ENCODE measurements around the gene FBN2.

The FBN2 gene

DNA sequence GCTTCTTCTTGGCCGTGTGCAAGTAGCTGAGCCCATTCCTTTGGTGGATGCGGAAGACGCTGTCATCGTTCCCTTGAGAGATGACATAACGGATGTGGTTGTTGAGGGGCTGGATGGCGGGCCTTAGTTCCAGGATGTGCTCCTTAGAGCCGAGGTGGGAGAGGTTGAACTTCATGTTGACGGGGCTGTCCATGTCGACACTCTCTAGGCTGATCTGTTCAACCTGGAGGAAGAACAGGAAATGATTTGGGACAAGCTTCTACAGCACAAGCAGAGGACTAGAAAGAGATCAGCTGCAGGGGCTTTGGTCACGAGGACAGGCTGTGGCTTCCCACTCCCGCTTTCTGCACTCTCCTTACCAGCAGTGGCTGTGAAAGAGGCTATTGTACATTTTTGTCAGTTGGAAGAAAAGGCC lies 278.4 kb downstream of the FBN2 start:
- DNase-seq (no peak), ATAC-seq (ENCODE audit: insufficient read depth, low read depth) (no peak)
- no peaks in the 10 kb centered on the region for H3K4me1 ChIP-seq (ENCODE audit: insufficient read depth, low read length)
- H2AFZ ChIP-seq (ENCODE audit: low read depth, low read length): no peak overlapping the region
- H3K4me3 ChIP-seq (ENCODE audit: low read depth in 1 of 2, low read length in 2 of 2): no peak overlapping the region
- H3K4me2 ChIP-seq (ENCODE audit: insufficient read depth, low read length): no peak overlapping the region
- no peaks in the 10 kb centered on the region for H3K79me2 ChIP-seq (ENCODE audit: insufficient read depth, low read length)
- no peaks in the 10 kb centered on the region for H3K9me3 ChIP-seq (ENCODE audit: insufficient read depth, low read length, severe bottlenecking)
- H3K36me3 ChIP-seq (ENCODE audit: insufficient read depth, low read length): no peaks in the 10 kb centered on the region
- H3K27me3 ChIP-seq (ENCODE audit: insufficient read depth, low read length, poor library complexity): no peaks in the 10 kb centered on the region
- H3K27ac ChIP-seq (ENCODE audit: low read length): no peak overlapping the region
- H4K20me1 ChIP-seq (ENCODE audit: insufficient read depth, low read length): no peaks in the 10 kb centered on the region
- no peak for TF ChIP-seq EZH2 (IDR thresholded peaks at IDR 0.05; ENCODE audit: borderline replicate concordance, low read depth, low read length, severe bottlenecking)
- TF ChIP-seq, protein P1, sequence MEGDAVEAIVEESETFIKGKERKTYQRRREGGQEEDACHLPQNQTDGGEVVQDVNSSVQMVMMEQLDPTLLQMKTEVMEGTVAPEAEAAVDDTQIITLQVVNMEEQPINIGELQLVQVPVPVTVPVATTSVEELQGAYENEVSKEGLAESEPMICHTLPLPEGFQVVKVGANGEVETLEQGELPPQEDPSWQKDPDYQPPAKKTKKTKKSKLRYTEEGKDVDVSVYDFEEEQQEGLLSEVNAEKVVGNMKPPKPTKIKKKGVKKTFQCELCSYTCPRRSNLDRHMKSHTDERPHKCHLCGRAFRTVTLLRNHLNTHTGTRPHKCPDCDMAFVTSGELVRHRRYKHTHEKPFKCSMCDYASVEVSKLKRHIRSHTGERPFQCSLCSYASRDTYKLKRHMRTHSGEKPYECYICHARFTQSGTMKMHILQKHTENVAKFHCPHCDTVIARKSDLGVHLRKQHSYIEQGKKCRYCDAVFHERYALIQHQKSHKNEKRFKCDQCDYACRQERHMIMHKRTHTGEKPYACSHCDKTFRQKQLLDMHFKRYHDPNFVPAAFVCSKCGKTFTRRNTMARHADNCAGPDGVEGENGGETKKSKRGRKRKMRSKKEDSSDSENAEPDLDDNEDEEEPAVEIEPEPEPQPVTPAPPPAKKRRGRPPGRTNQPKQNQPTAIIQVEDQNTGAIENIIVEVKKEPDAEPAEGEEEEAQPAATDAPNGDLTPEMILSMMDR (IDR thresholded peaks at IDR 0.05; ENCODE audit: borderline replicate concordance, extremely low read depth, low read length, poor library complexity, severe bottlenecking): no peak
- H3K9ac ChIP-seq (ENCODE audit: low read depth, low read length): no peak overlapping the region

DNA sequence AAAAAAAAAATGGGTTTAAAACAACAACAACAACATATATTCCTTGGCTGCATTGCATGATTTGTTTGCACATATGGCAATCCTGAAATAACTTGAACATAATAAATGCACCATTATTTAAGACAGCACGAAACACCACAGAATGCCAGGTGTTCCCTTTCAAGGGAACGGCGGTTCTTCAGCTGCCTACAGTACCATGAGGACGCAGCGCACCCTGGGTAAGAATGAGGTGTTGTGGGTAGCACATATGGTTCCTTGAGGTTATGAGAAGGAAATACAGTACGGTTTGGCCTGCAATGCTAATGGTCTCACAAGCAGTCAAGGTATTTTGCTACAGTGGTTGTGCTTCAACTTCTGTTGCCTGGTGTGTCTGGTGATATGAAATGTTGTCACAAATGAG lies 279.7 kb downstream of the FBN2 start:
- ATAC-seq (ENCODE audit: insufficient read depth, low read depth) (no peak; the same call in 2 of the 3 replicates), DNase-seq (no peak)
- H3K27me3 ChIP-seq (ENCODE audit: insufficient read depth, low read length, poor library complexity): no peaks in the 10 kb centered on the region
- TF ChIP-seq, protein P1 (IDR thresholded peaks at IDR 0.05; ENCODE audit: borderline replicate concordance, extremely low read depth, low read length, poor library complexity, severe bottlenecking): no peak
- TF ChIP-seq EZH2 (IDR thresholded peaks at IDR 0.05; ENCODE audit: borderline replicate concordance, low read depth, low read length, severe bottlenecking): no peak
- no peaks in the 10 kb centered on the region for H4K20me1 ChIP-seq (ENCODE audit: insufficient read depth, low read length)
- H3K4me1 ChIP-seq (ENCODE audit: insufficient read depth, low read length): no peaks in the 10 kb centered on the region
- H3K9me3 ChIP-seq (ENCODE audit: insufficient read depth, low read length, severe bottlenecking): no peaks in the 10 kb centered on the region
- H2AFZ ChIP-seq (ENCODE audit: low read depth, low read length): no peak overlapping the region
- H3K27ac ChIP-seq (ENCODE audit: low read length): no peak overlapping the region
- no peaks in the 10 kb centered on the region for H3K79me2 ChIP-seq (ENCODE audit: insufficient read depth, low read length)
- no peaks in the 10 kb centered on the region for H3K36me3 ChIP-seq (ENCODE audit: insufficient read depth, low read length)
- H3K4me3 ChIP-seq (ENCODE audit: low read depth in 1 of 2, low read length in 2 of 2): no peak overlapping the region
- no peak overlapping the region for H3K4me2 ChIP-seq (ENCODE audit: insufficient read depth, low read length)
- no peak overlapping the region for H3K9ac ChIP-seq (ENCODE audit: low read depth, low read length)

- Histone ChIP-seq H3K36me3 (ENCODE audit: insufficient read depth, low read length) (no peaks in the 10 kb centered on the region), H3K27me3 (ENCODE audit: insufficient read depth, low read length, poor library complexity) (no peaks in the 10 kb centered on the region), H3K9ac (ENCODE audit: low read depth, low read length) (no peak overlapping the region), H3K79me2 (ENCODE audit: insufficient read depth, low read length) (no peaks in the 10 kb centered on the region), H4K20me1 (ENCODE audit: insufficient read depth, low read length) (no peaks in the 10 kb centered on the region), H3K4me1 (ENCODE audit: insufficient read depth, low read length) (no peaks in the 10 kb centered on the region), H3K9me3 (ENCODE audit: insufficient read depth, low read length, severe bottlenecking) (no peaks in the 10 kb centered on the region), H3K27ac (ENCODE audit: low read length) (no peak overlapping the region), H3K4me2 (ENCODE audit: insufficient read depth, low read length) (no peak overlapping the region), H3K4me3 (ENCODE audit: low read depth in 1 of 2, low read length in 2 of 2) (no peak overlapping the region), H2AFZ (ENCODE audit: low read depth, low read length) (no peak overlapping the region)
- ATAC-seq (ENCODE audit: insufficient read depth, low read depth) (no peak), DNase-seq (no peak)
- no peak for TF ChIP-seq EZH2 (IDR thresholded peaks at IDR 0.05; ENCODE audit: borderline replicate concordance, low read depth, low read length, severe bottlenecking)
- TF ChIP-seq, protein P1 (IDR thresholded peaks at IDR 0.05; ENCODE audit: borderline replicate concordance, extremely low read depth, low read length, poor library complexity, severe bottlenecking): no peak
Measured at GRCh38 chr5:128257076-128257475, 281.0 kb downstream of the FBN2 start.

DNA sequence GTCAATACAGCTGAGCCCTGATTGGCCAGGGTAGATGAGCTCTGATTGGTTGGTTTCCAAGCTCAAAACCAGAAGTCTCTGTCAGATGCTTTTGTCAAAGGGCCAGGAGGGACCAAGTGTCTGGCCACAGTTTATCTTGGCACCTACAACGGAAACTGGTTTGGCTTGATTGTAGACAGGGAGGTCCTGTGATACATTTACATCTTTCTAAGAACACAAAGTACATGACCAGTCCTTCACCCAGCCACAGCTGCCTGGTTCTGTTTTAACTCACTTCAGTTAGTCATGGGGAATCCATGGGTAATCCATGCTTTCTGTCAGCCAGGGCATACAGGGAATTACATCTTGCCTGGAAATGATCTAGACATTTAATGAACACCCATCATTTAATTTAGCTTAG lies 283.3 kb downstream of the FBN2 start:
- H3K4me1 ChIP-seq (ENCODE audit: insufficient read depth, low read length): no peaks in the 10 kb centered on the region
- no peaks in the 10 kb centered on the region for H3K36me3 ChIP-seq (ENCODE audit: insufficient read depth, low read length)
- H3K4me2 ChIP-seq (ENCODE audit: insufficient read depth, low read length): no peak overlapping the region
- no peak for TF ChIP-seq EZH2 (IDR thresholded peaks at IDR 0.05; ENCODE audit: borderline replicate concordance, low read depth, low read length, severe bottlenecking)
- TF ChIP-seq, protein P1 (IDR thresholded peaks at IDR 0.05; ENCODE audit: borderline replicate concordance, extremely low read depth, low read length, poor library complexity, severe bottlenecking): no peak
- H3K27me3 ChIP-seq (ENCODE audit: insufficient read depth, low read length, poor library complexity): no peaks in the 10 kb centered on the region
- H3K79me2 ChIP-seq (ENCODE audit: insufficient read depth, low read length): no peaks in the 10 kb centered on the region
- no peak overlapping the region for H3K9ac ChIP-seq (ENCODE audit: low read depth, low read length)
- no peak overlapping the region for H2AFZ ChIP-seq (ENCODE audit: low read depth, low read length)
- no peak overlapping the region for H3K27ac ChIP-seq (ENCODE audit: low read length)
- DNase-seq (no peak), ATAC-seq (ENCODE audit: insufficient read depth, low read depth) (no peak)
- no peaks in the 10 kb centered on the region for H3K9me3 ChIP-seq (ENCODE audit: insufficient read depth, low read length, severe bottlenecking)
- no peak overlapping the region for H3K4me3 ChIP-seq (ENCODE audit: low read depth in 1 of 2, low read length in 2 of 2)
- no peaks in the 10 kb centered on the region for H4K20me1 ChIP-seq (ENCODE audit: insufficient read depth, low read length)

All from DND-41 (cell line).